IPS-18c (cell line): ENCODE data around the gene KDELR3.

ENCODE experiments used
- H3K4me3 ChIP-seq: 2 replicates; pipeline ENCODE4 v1.7.0; 2013; ENCODE audit warnings: low read depth, mild to moderate bottlenecking, low read length, moderate library complexity; ENCODE audit not compliant: insufficient read depth
- H3K9me3 ChIP-seq: one replicate; pipeline ENCODE4 v1.6.1; 2013; ENCODE audit warnings: mild to moderate bottlenecking, low read length, moderate library complexity; ENCODE audit not compliant: control insufficient read depth, insufficient read depth

Gene KDELR3

DNA sequence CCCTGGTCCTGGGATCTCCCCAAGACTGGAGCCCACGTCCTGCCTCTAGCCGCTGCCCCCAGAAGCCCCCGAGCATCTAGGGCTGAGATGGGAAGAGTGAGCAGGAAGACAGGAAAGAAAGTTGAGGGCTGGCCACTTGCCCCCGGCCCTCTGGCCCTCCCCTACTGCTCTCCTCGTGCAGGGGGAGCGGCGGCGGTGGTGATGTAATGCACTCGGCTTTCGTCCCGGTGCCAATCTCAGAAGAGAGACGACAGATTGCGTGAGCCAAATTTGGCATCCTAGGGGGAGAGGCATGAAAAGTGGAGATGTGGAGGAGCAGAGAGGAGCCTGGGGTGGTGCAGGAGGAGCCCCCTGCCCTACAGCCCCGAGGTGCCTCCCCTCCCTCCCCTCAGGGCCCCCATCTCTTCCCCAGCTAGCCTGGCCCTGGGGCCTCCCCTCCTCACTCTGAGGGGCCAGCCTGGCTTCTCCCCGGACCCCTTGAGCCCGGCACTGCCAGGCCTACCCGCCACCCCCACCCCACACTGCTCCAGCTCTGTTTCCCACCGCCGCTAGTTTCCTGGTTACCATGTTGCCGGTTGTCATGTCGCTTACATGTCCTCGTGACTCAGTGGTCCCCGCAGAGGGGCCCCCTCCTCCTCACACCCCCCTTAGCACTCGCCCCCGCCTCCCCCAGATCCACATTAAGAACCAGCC is 15.4 kb upstream of the KDELR3 start:
- no peak overlapping the region for H3K4me3 ChIP-seq
- H3K9me3 ChIP-seq = no peaks in the 10 kb centered on the region

DNA sequence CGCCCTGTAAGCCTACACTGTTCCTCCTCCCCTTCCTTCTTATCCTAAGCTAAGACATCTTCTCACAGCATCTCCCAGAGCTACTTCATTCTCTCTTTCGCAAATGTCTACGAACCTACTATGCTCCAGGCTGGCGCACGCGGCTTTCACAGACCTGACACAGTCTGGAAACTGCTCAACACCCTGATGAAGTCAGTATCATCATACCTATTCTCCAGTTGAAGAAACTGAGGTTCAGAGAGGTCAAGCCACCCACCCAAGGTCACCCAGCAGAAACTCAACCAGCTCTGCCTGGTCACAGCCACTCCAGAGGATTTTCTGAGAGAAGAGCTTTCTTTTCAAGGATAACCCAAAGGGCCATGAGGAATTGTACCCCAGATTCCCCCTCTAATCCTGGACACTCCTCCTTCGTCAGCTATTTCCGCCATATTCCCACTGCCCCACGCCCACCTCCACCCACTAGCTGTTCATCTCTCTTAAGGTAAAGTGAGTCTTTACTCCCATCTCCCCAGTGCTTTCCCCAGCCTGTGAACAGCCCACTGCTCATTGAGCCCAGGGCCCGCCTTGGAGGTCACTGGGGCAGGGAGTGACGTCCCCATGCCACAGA is 14.7 kb upstream of the KDELR3 start:
- Histone ChIP-seq H3K4me3 (no peak overlapping the region), H3K9me3 (no peaks in the 10 kb centered on the region)

DNA sequence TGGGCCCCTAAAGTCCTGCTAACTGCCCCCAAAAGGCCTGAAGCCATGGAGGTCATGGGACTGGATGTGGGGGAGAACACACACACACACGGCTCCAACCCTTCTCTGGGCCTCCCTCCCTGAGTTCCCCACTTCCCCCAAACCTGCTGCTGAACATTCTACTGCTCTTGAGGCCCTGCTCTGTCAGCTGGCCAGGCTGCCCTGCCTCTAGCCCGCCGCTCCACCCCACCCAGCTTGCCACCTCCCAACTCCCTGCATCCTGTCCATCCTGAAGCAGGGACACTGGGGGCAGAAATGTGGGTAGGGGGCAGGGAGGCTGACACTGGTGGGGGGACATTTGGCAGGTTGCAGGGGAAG is 13.9 kb upstream of the KDELR3 start:
- Histone ChIP-seq H3K9me3 (no peaks in the 10 kb centered on the region), H3K4me3 (peak overlapping the region; percentile 44)

DNA sequence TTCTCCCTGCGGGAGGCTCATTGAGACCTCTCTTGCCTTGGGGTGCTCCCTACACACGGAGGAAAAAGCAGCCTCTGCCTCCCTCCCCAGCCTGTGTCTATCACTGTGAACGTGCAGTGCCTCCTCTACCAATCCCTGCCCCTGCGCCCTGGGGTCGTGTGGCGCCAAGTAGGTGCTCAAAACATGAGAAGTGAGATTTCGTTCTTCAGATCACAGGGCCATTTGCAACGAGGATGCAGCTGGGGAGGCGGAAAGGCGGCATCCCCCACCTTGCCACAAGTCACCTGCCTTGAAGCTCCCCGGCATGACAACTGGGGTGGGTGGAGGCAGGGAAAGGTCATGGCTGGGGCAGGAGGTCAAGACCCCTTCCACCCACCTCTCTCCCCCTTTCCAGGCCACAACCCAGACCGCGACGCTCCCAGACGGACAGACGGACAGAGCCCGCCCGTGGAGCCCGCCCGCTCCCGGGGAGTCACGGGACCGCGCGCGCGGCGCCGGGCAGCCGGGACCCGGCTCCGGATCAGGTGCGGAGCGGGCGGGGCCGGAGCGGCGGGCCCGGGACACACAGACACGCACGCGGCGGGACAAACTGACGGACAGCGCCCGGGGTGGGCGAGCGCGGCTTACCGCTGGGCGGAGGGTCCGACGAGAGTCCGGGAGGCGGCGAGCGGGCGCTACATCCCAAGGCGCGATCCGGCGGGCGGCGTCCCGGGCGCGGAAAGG is 13.4 kb upstream of the KDELR3 start:
- H3K9me3 ChIP-seq = no peaks in the 10 kb centered on the region
- peak overlapping the region; percentile 44 for H3K4me3 ChIP-seq

DNA sequence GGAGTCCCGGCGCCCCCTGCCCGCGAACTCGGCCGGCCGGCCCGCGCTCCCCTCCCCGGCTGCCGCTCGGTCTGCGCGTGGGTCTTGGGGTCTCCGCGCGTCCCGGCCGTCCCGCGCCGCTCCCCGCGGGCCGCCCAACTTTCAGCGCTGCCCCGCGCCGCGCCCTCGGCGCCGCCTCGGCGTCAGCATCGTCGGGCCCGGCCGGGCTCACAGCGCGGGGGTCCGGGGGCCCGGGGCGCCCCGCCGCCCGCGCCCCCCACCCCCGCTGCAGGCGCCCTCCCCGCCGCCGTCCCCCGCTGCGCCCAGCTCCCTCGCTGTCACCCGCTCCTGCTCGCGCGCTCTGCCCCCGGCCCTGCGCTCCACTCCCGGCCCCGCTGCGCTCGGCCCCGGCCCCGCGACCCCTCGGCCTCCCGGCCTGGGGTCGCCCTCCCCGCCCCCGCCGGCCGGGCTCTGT is 12.8 kb upstream of the KDELR3 start, which contains the start of gene KCNJ4:
KCNJ4 (minus strand) TSS at position 124 of the 454 bp plus-strand sequence. CDS start 27,067 bp downstream, outside the sequence.
- Histone ChIP-seq H3K4me3 (peak within 1 kb of the TSS; percentile 61), H3K9me3 (no peaks in the 10 kb centered on the region)

DNA sequence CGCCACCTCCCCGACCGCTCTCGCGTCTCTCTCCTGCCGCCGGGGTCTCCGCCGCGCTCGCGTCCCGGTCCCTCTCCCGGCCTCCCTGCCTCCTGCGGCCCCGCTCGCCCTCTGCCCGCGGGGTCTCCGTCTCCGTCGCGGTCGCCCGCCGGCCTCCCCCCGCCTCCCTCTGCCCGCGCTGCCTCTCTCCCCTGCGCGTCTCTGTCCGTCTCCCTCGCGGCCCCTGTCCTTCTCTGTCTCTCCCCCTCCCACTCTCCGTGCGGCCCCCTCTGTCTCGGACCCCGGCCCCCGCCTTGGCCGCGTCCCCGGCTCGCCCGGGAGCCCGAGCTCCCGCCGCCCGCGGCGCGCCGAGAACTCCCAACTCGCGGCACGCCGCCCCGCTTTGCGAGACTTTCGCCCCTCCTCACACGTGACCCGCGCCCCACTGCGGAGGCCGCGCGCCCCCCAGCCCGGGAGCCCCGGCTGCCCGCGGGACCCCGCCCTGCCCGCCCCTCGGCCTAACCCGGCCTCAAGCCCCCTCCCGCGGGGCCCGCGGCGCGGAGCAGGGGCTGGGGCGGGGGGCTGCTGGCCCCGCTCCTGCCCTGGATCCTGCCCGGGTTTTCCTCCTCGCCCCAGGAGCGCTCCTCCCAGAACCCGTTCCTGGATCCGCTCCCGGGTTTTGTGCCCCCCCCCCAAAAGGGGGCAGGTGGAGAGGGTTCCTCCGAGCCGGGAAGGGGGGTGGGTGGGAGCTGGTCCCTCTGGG is 12.2 kb upstream of the KDELR3 start:
- H3K9me3 ChIP-seq = no peaks in the 10 kb centered on the region
- peak overlapping the region; percentile 61; the same call in 1 of the 2 replicates for H3K4me3 ChIP-seq

DNA sequence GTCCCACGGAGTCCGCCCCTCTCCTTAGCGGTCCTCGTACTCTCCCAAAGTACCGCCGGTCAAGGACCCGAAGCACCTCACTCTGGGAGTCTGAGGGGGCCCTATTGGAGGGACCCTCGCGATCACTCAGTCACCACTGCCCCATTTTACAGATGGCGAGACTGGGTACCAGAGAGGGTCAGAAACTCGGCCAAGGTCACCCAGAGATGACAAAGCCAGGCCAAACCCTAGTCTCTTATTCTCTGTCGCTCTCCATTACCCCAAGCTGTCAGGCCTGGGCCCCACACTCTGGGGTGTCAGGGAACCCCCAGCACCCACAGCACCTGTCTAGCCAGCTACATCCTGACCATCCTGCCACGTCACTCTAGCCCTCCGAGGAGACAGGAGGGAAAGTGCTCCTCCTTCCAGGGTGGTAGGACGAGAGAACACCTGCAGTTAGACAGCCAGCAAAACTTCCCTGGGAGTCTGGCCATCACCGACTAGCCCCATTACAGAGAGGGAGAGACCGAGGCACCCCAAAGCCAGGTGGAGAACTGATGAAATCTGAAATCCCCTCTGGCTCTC is 11.5 kb upstream of the KDELR3 start:
- Histone ChIP-seq H3K9me3 (no peaks in the 10 kb centered on the region), H3K4me3 (peak overlapping the region; percentile 61; the same call in 1 of the 2 replicates)

DNA sequence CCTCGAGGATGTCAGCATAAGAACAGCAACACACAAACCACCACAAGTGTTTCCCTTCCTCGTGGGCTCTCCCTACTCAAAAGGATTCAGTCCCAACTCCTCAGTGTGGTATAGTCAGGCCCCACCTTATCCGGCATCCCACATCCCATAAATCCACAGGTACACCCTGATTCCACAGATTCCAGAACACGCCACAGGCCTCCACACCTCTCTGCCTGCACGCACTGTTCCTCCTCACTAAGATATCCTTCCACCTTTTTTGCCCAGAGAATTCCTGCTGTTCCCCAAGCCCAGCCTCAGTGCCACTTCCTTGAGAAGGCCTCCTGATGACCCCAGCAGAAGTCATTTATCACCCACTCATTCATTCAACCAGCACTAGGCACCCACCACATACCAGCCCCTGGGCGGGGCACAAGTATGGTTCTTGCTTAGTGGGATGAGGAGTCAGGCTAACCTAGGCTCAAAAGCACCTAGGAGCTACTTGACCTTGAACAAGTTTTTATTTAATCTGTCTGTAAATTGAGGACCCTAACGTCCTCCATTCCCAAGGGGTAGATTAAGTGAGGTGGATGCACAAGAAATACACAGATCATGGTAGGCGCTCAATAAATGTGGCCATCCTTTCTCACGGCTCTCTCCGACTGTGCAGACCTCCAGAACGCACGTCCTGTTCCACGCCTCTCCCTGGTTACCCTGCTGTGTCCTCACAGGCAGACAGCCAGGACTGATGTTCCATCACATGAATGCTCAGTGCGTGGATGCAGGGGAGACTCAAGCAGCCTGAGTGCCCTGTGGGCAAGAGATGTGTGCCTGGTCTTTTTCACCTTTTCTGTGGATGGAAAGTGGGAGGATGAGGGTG is 10.8 kb upstream of the KDELR3 start:
- Histone ChIP-seq H3K4me3 (no peak overlapping the region), H3K9me3 (no peaks in the 10 kb centered on the region)

DNA sequence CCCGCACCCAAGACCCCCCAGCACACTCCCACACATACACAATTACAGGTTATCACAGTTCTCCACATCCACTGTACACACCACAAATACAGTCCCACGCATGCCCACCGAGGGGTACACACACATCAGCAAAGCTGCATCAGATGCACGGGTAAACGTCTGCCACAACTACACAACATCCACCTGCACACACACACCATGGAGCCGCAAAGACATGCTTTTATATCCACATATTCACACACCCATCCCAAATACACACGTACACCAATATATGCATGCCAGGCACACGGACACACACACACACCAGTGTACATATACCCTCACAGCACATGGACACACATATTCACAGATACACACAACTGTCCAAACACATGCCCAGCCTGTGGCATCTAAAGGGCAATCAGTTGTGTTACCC is 7.5 kb upstream of the KDELR3 start:
- Histone ChIP-seq H3K4me3 (no peak overlapping the region), H3K9me3 (no peaks in the 10 kb centered on the region)

DNA sequence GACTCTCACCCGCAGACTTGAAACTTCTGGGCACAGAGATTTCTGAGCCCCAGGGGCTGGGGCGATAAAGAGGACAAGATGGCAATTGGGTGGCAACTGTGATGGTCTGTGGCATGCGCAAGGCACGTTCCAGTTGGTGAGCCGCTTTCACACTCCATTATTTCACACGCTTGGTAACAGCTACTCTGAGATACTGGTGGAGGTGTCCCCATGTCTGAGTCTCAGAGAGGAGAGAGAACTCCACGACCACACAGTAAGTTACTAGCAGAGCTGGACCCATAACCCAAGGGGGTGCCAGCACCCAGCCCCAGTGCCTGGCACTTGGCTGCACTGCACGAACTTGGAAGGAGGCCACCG is 6.9 kb upstream of the KDELR3 start:
- Histone ChIP-seq H3K9me3 (no peaks in the 10 kb centered on the region), H3K4me3 (no peak overlapping the region)

DNA sequence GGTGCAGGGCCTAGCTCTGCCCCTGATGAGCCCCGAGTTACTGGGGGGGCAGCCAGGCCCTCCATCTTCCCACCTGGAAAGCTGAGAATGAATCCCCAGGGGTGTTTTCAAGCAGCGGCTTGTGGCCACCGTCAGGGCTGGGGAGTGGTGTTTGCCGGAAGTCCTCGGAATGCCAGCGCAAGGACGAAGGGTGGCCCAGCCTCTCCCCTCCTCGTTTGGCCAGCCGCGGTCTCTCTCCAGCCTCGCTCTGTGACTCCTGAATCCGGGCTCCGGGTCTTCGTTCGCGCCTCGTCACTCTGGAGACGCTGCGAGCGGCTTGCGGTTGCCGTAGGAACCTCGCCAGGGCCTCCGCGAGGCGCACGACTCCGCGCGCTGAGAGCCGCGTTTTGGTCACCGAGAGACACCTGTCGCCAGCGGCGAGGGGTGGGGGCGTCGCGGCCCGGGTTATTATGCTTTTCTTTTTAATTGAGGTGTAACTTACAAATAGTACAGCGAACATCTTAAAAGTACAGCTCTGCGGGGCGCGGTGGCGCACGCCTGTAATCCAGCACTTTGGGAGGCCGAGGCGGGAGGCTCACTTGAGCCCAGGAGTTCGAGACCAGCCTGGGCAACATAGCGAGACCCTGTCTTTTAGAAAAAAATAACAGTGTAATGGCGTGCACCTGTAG is 6.3 kb upstream of the KDELR3 start:
- no peaks in the 10 kb centered on the region for H3K9me3 ChIP-seq
- H3K4me3 ChIP-seq = no peak overlapping the region

DNA sequence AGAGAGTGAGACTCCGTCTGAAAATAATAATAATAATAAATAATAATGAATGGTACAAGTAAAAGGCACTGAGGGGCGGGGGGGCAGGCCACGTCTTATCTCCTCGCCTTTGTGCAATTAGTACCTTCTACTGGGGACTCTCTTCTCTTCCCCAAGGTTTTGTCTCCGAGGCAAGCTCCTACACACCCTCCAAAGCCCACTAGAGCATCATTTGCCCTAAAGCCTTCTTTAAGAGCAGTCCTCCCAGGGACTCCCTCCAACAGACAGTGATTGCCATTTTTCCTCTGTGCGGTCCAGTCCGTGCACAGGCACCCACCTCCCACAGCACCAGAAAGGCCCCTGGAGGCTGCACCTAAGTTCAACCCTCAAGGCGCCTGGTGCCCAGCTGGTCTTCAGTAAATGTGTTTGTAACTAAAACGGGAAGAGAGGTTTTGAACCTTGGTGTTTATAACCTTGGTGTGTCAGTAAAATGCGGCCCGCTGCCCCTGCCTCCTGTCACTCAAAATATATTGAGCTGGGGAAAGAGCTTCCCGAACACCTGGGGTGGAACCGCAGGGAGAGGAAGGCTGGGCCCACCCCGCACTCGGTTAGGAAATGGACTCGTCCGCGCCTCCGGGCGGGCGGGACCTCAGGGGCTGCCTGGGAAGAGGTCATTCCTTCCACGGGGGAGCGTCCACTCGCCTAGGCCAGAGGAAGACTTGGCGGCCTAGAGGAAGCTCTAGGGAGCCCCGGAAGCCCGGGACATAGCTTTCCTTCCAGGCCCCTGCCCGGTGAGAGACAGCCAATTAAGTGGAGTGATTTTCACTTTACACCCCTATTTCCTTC is 4.7 kb upstream of the KDELR3 start:
- Histone ChIP-seq H3K4me3 (no peak overlapping the region), H3K9me3 (no peaks in the 10 kb centered on the region)

DNA sequence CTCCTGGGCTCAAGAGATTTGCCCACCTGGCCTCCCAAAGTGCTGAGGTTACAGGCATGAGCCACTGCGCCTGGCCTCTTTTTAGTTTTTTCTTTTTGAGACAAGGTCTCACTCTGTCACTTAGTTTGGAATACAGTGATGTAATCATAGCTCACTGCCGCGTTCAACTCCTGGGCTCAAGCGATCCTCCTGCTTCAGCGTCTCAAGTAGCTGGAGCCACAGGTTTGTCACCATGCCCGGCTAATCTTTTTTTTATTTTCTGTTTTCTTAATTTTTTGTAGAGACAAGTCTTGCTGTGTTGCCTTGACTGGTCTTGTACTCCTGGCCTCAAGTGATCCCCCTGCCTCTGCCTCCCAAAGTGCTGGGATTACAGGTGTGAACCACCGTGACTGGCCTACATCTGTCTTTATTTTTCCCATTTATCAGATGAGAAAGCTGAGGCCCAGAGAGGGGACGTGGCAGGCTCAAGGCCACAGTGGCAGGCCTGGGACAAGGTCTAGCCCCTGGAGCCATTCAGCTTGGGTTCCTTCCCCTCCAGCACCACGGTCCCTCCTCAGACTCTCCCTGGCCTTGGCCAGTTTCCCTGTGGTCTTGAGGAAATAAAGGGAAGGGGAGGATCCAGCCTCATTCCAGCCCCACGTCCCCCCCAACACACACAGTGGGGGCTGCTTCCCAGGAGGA is 2.8 kb upstream of the KDELR3 start:
- Histone ChIP-seq H3K4me3 (no peak overlapping the region), H3K9me3 (no peaks in the 10 kb centered on the region)

DNA sequence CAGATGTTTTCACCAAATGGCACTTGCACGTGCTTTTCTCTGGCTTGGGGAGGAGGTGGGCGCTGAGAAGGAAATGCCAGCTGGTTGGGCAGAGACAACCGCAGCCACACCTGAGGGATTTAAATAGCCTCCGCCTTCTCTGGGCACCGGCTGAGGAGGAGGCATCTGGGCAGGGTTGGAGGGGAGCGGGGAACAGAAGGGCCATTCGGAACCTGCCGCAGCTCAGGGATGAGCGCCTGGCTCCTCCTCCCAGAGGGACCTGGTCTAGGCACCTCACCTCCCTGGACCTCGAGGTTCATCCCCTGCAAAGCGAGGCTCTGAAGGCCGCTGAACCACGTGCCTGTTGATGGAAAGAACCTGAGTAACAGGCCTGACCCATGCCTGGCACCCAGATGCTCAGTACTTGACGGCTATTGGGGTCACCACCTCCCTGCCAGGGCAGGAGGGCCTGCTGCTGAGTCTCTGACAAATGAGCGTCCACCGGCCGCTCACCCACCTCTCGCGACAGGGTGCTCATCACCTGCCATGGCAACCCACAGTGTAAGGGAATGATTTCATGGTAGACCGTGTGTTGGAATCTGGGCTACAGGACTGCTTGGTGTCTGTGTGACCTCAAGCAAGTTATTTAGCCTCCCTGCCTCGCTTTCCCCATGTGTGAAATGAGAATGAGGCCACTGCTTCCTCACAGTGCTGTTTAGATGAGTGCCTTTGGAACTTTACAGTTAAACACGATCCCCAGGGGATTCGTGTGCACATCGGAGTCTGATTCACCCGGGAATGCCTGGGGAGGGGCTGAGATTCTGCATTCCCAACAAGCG is 2.0 kb upstream of the KDELR3 start:
- H3K4me3 ChIP-seq = no peak overlapping the region
- no peaks in the 10 kb centered on the region for H3K9me3 ChIP-seq
